AG09309 (cell line): Measurements from ENCODE around the gene HPS1.

Experiments used
- DNase-seq: peaks from one replicate; pipeline ENCODE4 v3.0.0-alpha.2; 2010; ENCODE audit warnings: low read depth
- H3K4me3 ChIP-seq: 2 replicates; pipeline ENCODE4 v1.5.1; 2011; ENCODE audit warnings: mild to moderate bottlenecking, low read depth, low read length, moderate library complexity; ENCODE audit not compliant: control insufficient read depth
- TF ChIP-seq, protein P1 (sequence below): IDR thresholded peaks from 2 replicates; pipeline ENCODE4 v1.5.1; 2011; ENCODE audit warnings: mild to moderate bottlenecking, low read depth, low read length, inconsistent platforms; ENCODE audit not compliant: insufficient read depth, control insufficient read depth; ENCODE audit errors: missing control alignments

Gene HPS1

DNA sequence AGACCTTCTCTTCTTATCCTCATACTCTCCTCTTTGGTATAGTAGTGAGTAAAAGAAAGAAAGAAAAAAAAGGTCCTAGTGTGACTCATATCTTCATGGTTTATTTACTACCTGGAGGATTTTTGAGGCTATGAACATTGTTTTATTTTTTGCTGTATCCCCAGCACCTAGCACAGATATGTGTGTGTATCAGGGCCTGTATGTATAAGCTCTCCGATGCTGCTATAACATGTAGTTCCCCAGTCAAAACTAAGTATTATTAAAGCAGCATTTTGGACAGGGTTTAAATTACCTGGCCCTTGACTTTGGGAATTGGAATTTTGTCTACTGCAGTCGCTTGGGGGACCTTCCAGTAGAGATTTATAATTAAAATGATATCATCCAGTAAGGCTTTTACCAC lies 78.1 kb downstream of the HPS1 start:
- DNase-seq: no peak
- TF ChIP-seq, protein P1, sequence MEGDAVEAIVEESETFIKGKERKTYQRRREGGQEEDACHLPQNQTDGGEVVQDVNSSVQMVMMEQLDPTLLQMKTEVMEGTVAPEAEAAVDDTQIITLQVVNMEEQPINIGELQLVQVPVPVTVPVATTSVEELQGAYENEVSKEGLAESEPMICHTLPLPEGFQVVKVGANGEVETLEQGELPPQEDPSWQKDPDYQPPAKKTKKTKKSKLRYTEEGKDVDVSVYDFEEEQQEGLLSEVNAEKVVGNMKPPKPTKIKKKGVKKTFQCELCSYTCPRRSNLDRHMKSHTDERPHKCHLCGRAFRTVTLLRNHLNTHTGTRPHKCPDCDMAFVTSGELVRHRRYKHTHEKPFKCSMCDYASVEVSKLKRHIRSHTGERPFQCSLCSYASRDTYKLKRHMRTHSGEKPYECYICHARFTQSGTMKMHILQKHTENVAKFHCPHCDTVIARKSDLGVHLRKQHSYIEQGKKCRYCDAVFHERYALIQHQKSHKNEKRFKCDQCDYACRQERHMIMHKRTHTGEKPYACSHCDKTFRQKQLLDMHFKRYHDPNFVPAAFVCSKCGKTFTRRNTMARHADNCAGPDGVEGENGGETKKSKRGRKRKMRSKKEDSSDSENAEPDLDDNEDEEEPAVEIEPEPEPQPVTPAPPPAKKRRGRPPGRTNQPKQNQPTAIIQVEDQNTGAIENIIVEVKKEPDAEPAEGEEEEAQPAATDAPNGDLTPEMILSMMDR: no peak
- no peak overlapping the region for H3K4me3 ChIP-seq

DNA sequence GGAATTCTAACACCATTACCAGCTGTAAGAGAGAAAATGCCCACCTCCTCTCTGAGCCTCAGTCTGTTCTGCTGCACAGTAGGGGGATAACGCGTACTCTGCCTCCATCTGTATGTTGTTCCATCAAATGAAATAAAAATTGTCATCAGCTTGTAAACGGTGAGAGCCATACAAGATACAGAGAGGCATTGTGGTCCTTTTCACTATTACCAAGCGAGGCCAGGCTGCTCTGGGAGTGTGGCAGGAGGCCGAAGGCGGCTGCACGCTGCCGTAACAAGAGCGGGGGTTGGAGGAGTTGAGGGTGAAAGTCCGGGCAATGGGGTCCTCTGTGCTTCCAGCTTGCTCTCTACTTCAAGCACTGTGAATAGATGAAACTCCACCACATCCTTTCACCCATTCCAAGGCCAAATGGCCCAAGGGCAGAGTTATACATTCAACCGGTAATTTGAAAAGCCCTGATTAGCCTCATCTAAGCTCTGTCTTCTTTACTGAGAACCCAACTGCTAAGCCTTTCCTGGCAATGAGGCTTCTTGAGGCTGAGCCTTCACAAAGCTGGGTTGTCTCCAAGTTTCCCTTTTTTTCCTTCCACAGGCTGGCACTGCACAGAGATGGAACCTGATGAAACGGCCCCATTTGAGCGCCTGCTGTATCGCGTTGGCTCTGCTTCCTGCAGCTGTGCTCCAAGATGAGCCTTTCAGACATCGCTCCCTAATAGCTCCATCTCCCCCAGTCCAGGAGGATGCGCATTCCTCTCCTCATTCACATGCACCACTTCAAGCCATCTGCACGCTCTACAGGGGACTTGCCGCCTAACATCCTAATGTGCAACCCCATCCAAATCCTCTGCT lies 78.9 kb downstream of the HPS1 start:
- no peak overlapping the region for H3K4me3 ChIP-seq
- DNase-seq: no peak

More for the DNA sequence above, 78.9 kb downstream of the HPS1 start:
- TF ChIP-seq, protein P1: no peak
